IMR-90 (cell line): ENCODE results near the gene RBFA. TPM values are rescaled to one million over a fixed set of nuclear protein-coding genes. Genes with fewer than 3 reads are reported as not detected.

Experiments
- ATAC-seq: fragments of 200-7000 bp; cut with Tn5 transposase; 2 replicates; pipeline ENCODE4 v1.9.1; 2020; ENCODE audit warnings: low read depth, mild to moderate bottlenecking, moderate library complexity
- BruUV-seq: library from RNA; stranded (reverse); fragments of 400-500 nt; replicated peaks from 2 replicates; lab custom pipeline; 2021; lab: Mats Ljungman, UMichigan
- CTCF ChIA-PET: fragments of 300-600 bp; formaldehyde crosslinking; extraction: SDS; loops from one replicate; lab custom pipeline; 2021; ENCODE audit warnings: antibody characterized with exemption; lab: Yijun Ruan, JAX
- POLR2A ChIA-PET: fragments of 300-600 bp; sonication (Branson Sonifier 250); formaldehyde crosslinking; loops from one replicate; lab custom pipeline; 2022; ENCODE audit warnings: antibody characterized with exemption; ENCODE audit not compliant: unreplicated experiment; lab: Charles Lee
- DNase-seq: peaks from one replicate; pipeline ENCODE4 v3.0.0; 2013
- H2AFZ ChIP-seq: replicated peaks from 2 replicates; pipeline ENCODE3; 2013; ENCODE audit warnings: low read length, mild to moderate bottlenecking; ENCODE audit not compliant: poor library complexity
- H2AK5ac ChIP-seq: 2 replicates; pipeline ENCODE4 v1.6.1; 2013; ENCODE audit warnings: low read depth, low read length, inconsistent platforms
- H2AK9ac ChIP-seq: replicated peaks from 2 replicates; pipeline ENCODE3; 2013; ENCODE audit warnings: mild to moderate bottlenecking, low read depth, low read length, moderate library complexity; ENCODE audit not compliant: poor library complexity
- H2BK120ac ChIP-seq: 2 replicates; pipeline ENCODE4 v1.6.1; 2013; ENCODE audit warnings: low read depth, low read length, inconsistent platforms
- H2BK15ac ChIP-seq: 3 replicates; pipeline ENCODE4 v1.6.1; 2013; ENCODE audit warnings: low read depth, low read length, inconsistent platforms
- H2BK20ac ChIP-seq: 2 replicates; pipeline ENCODE4 v1.6.1; 2013; ENCODE audit warnings: low read depth, mild to moderate bottlenecking, inconsistent platforms, low read length, moderate library complexity
- H2BK5ac ChIP-seq: 2 replicates; pipeline ENCODE4 v1.6.1; 2013; ENCODE audit warnings: mild to moderate bottlenecking, low read depth, low read length, inconsistent platforms; ENCODE audit not compliant: poor library complexity, severe bottlenecking
- H3K14ac ChIP-seq: replicated peaks from 2 replicates; pipeline ENCODE4 v1.6.1; 2013; ENCODE audit warnings: low read depth, low read length, inconsistent platforms
- H3K18ac ChIP-seq: 2 replicates; pipeline ENCODE4 v1.6.1; 2013; ENCODE audit warnings: low read depth, low read length, control low read depth
- H3K23ac ChIP-seq: 2 replicates; pipeline ENCODE4 v1.6.1; 2013; ENCODE audit warnings: low read depth, low read length, inconsistent platforms
- H3K27ac ChIP-seq: 2 replicates; pipeline ENCODE4 v1.5.1; 2013; ENCODE audit warnings: mild to moderate bottlenecking, control low read depth, low read length; ENCODE audit not compliant: insufficient read depth
- H3K27me3 ChIP-seq: 2 replicates; pipeline ENCODE4 v1.6.1; 2013; ENCODE audit warnings: low read length; ENCODE audit not compliant: control insufficient read depth, insufficient read depth
- H3K36me3 ChIP-seq: 2 replicates; pipeline ENCODE4 v1.6.1; 2013; ENCODE audit warnings: low read length, mixed read lengths; ENCODE audit not compliant: control insufficient read depth, insufficient read depth
- H3K4ac ChIP-seq: 2 replicates; pipeline ENCODE4 v1.6.1; 2013; ENCODE audit warnings: low read depth, low read length, inconsistent platforms
- H3K4me1 ChIP-seq: 2 replicates; pipeline ENCODE4 v1.6.1; 2013; ENCODE audit warnings: low read length, mixed read lengths; ENCODE audit not compliant: control insufficient read depth, insufficient read depth
- H3K4me2 ChIP-seq: 2 replicates; pipeline ENCODE4 v1.6.1; 2013; ENCODE audit warnings: low read depth, mild to moderate bottlenecking, control low read depth, low read length, moderate library complexity
- H3K4me3 ChIP-seq: 2 replicates; pipeline ENCODE4 v1.5.1; 2013; ENCODE audit warnings: low read depth, mild to moderate bottlenecking, control low read depth, low read length, moderate library complexity; ENCODE audit not compliant: insufficient read depth
- H3K56ac ChIP-seq: 2 replicates; pipeline ENCODE4 v1.6.1; 2013; ENCODE audit warnings: low read length, inconsistent platforms; ENCODE audit not compliant: insufficient read depth; ENCODE audit errors: extremely low read depth
- H3K79me1 ChIP-seq, 2 experiments: 2 replicates each; pipeline ENCODE4 v1.6.1; 2013; ENCODE audit warnings: low read length in 2 of 2, inconsistent platforms in 1 of 2, low read depth in 1 of 2
- H3K9ac ChIP-seq: 2 replicates; pipeline ENCODE4 v1.6.1; 2013; ENCODE audit warnings: low read depth, low read length, control low read depth
- H3K9me1 ChIP-seq: 2 replicates; pipeline ENCODE4 v1.6.1; 2013; ENCODE audit warnings: low read length, inconsistent platforms; ENCODE audit not compliant: insufficient read depth
- H3K9me3 ChIP-seq: 2 replicates; pipeline ENCODE4 v1.6.1; 2013; ENCODE audit warnings: low read length; ENCODE audit not compliant: control insufficient read depth, insufficient read depth
- H4K20me1 ChIP-seq: 2 replicates; pipeline ENCODE4 v1.6.1; 2013; ENCODE audit warnings: low read length, inconsistent platforms; ENCODE audit not compliant: insufficient read depth
- H4K5ac ChIP-seq: 2 replicates; pipeline ENCODE4 v1.6.1; 2013; ENCODE audit warnings: mild to moderate bottlenecking, low read depth, low read length, control low read depth
- H4K8ac ChIP-seq, 2 experiments: 2 replicates each; pipeline ENCODE4 v1.6.1; 2013; ENCODE audit warnings: low read depth in 2 of 2, low read length in 2 of 2, control low read depth in 1 of 2, inconsistent platforms in 1 of 2
- H4K91ac ChIP-seq: 2 replicates; pipeline ENCODE4 v1.6.1; 2013; ENCODE audit warnings: low read depth, low read length, inconsistent platforms; ENCODE audit not compliant: insufficient read depth
- FOS ChIP-seq: fragments of 150-350 bp; IDR thresholded peaks from 2 replicates; pipeline ENCODE4 v1.6.1; 2016; ENCODE audit warnings: low read depth, low read length
- MAFK ChIP-seq: IDR thresholded peaks from 2 replicates; pipeline ENCODE4 v1.6.1; 2012; ENCODE audit warnings: low read depth, low read length, improper control_type of control experiment
- MXI1 ChIP-seq: IDR thresholded peaks from 2 replicates; pipeline ENCODE4 v1.6.1; 2012; ENCODE audit warnings: low read depth, mild to moderate bottlenecking, low read length, moderate library complexity, borderline replicate concordance
- WGBS, 2 experiments: methylation state at CpG; one replicate each; pipeline versions ENCODE4 v1.1.5 to v1.1.7; 2013; ENCODE audit warnings: missing lambda C conversion rate in 2 of 2; ENCODE audit not compliant: insufficient read length in 1 of 2; ENCODE audit errors: extremely low coverage in 2 of 2; 5-methylcytosine and 5-hydroxymethylcytosine counted together
- dilution Hi-C: fragments of 300-500 bp; cut with HindIII; formaldehyde crosslinking; loops from one replicate; pipeline ENCODE4 v1.14.3; 2018; ENCODE audit warnings: low sequenced_read_pairs; ENCODE audit not compliant: unreplicated experiment
- in situ Hi-C: fragments of 300-500 bp; cut with MboI; formaldehyde crosslinking; loops from 3 replicates; pipeline ENCODE4 v1.14.3; 2019; ENCODE audit warnings: low sequenced_read_pairs, inconsistent platforms, mixed read lengths
- intact Hi-C: fragments of 100-400 bp; cut with micrococcal nuclease; formaldehyde crosslinking; loops from 2 replicates; pipeline ENCODE4 v1.10.0; 2022
- polyA plus RNA-seq, 3 experiments: library from polyadenylated mRNA; depleted of rRNA; stranded (reverse); fragments of >200 nt; gene quantifications; 2 replicates each; pipeline ENCODE4 v1.2.3, GENCODE V29; 2012; ENCODE audit warnings: low replicate concordance in 1 of 3
- total RNA-seq: library from RNA; depleted of rRNA; stranded (reverse); fragments of >200 nt; gene quantifications from 2 replicates; pipeline ENCODE4 v1.2.3, GENCODE V29; 2012

RBFA gene
- total and polyA plus RNA-seq, 2 of the 4 experiments (the other 2 are of a cell fraction) = 21.0 to 38.0 TPM

DNA sequence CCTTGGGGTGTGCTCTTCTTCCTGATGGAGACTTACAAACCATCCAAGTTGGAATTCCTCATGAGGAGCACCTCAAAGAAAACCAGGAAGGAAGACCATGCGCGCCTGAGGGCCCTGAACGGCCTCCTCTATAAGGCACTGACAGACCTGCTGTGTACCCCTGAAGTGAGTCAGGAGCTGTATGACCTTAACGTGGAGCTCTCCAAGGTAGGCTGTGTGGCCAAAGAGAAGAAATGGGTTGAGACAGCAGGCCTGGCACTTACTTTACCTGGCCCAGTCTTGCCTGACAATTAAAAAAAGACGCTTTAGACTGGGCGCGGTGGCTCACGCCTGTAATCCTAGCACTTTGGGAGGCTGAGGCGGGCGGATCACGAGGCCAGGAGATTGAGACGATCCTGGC lies 3.1 kb downstream of the RBFA start:
- H2BK120ac ChIP-seq = no peak overlapping the region
- no peak for TF ChIP-seq FOS
- no peak for TF ChIP-seq MXI1
- no peak for TF ChIP-seq MAFK
- intact Hi-C loops (loop anchor here (10.0 kb wide), 1 partner anchor 342 kb away; no protein-coding TSS in a partner anchor), dilution Hi-C loops (no loop called here), in situ Hi-C loops (no loop called here)
- peaks cover 20 to 54% of the 10 kb centered on the region in 2 experiments for H3K79me1 ChIP-seq
- no peak overlapping the region for H3K18ac ChIP-seq
- peaks cover 11% of the 10 kb centered on the region for H3K9me1 ChIP-seq
- H4K5ac ChIP-seq = no peak overlapping the region
- no peak overlapping the region for H4K91ac ChIP-seq
- no peak overlapping the region for H2BK5ac ChIP-seq
- H2BK15ac ChIP-seq = no peak overlapping the region
- H2AK9ac ChIP-seq = no peak overlapping the region
- no peak overlapping the region for H3K23ac ChIP-seq
- H3K27me3 ChIP-seq = no peaks in the 10 kb centered on the region
- H3K4ac ChIP-seq = no peak overlapping the region
- POLR2A ChIA-PET = no interaction called here
- H4K8ac ChIP-seq = no peak overlapping the region
- H2AK5ac ChIP-seq = no peak overlapping the region
- WGBS, 2 experiments = 97% methylated on average over 11 of the region's 12 CpGs; no CpG with 5 or more reads in 1 of the 2 experiments
- no peaks in the 10 kb centered on the region for H3K9me3 ChIP-seq
- no peak overlapping the region for H3K56ac ChIP-seq
- peaks cover 10% of the 10 kb centered on the region for H3K36me3 ChIP-seq
- no peak overlapping the region for H3K4me3 ChIP-seq
- no TSS peak for BruUV-seq
- CTCF ChIA-PET = no interaction called here
- H2BK20ac ChIP-seq = no peak overlapping the region
- H3K14ac ChIP-seq = no peak overlapping the region
- H3K4me2 ChIP-seq = no peak overlapping the region
- ATAC-seq = no peak
- H3K9ac ChIP-seq = no peak overlapping the region
- H4K20me1 ChIP-seq = peaks cover 3% of the 10 kb centered on the region; the same call in 1 of the 2 replicates
- DNase-seq = no peak
- H2AFZ ChIP-seq = no peak overlapping the region
- H3K27ac ChIP-seq = no peak overlapping the region
- peaks cover 3% of the 10 kb centered on the region; the same call in 1 of the 2 replicates for H3K4me1 ChIP-seq
